Measurements from ENCODE around the gene UBE2H. TPM values are rescaled to one million over a fixed set of nuclear protein-coding genes. Genes with fewer than 3 reads are reported as not detected.
A peak's percentile ranks its signal among the peaks of the same experiment; 100 is the strongest.
"Not testable (repeated sequence)": the region's sequence is repeated elsewhere in the genome, so short reads cannot be mapped to it uniquely, and the experiment has no call there.

UBE2H gene
- total RNA-seq, 4 donors from 2014 or later = 68.3 to 123 (median 91.4) TPM

DNA sequence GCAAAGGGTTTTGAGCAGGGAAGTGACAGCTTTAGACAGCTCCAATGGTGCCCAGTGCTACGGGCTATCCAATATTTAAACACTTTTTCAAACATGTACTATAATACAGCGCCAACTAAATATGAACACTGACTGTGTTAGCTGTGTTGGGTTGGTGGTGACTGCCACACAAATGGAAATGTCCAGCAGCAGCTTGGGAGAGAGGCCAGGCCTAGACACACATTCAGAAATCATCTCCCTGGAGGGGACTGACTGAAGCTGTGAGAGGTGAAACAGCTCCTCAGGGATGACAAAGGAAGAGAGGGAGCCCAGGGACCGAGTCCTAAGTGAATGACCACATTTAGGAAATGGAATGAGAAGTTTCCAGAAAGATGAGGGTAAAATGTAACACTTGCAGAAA is 115.8 kb downstream of the UBE2H start:
- TF ChIP-seq, protein P1, sequence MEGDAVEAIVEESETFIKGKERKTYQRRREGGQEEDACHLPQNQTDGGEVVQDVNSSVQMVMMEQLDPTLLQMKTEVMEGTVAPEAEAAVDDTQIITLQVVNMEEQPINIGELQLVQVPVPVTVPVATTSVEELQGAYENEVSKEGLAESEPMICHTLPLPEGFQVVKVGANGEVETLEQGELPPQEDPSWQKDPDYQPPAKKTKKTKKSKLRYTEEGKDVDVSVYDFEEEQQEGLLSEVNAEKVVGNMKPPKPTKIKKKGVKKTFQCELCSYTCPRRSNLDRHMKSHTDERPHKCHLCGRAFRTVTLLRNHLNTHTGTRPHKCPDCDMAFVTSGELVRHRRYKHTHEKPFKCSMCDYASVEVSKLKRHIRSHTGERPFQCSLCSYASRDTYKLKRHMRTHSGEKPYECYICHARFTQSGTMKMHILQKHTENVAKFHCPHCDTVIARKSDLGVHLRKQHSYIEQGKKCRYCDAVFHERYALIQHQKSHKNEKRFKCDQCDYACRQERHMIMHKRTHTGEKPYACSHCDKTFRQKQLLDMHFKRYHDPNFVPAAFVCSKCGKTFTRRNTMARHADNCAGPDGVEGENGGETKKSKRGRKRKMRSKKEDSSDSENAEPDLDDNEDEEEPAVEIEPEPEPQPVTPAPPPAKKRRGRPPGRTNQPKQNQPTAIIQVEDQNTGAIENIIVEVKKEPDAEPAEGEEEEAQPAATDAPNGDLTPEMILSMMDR (IDR thresholded peaks at IDR 0.05) = no peak
- no peak for TF ChIP-seq POLR2A (IDR thresholded peaks at IDR 0.05; ENCODE audit: low read depth)
- no peak for TF ChIP-seq POLR2AphosphoS5 (IDR thresholded peaks at IDR 0.05)
- no peak for TF ChIP-seq EP300 (IDR thresholded peaks at IDR 0.05)
- H3K36me3 ChIP-seq = peaks cover 4 to 53% (median 40%) of the 10 kb centered on the region in 4 donors
- 83% methylated on average over 3 of the region's 3 CpGs for WGBS
- intact Hi-C loops (cut with DNase I) = no loop called here
- no peaks in the 10 kb centered on the region for H3K9me3 ChIP-seq
- H3K27me3 ChIP-seq = no peaks in the 10 kb centered on the region
- no peak overlapping the region for H3K27ac ChIP-seq (replicated peaks in 1 of 4)
- H3K4me1 ChIP-seq = peaks cover 21 to 25% (median 22%) of the 10 kb centered on the region in 4 donors
- peak; percentile 88 for DNase-seq (ENCODE audit: extremely low spot score)
- H3K4me3 ChIP-seq = no peak overlapping the region

DNA sequence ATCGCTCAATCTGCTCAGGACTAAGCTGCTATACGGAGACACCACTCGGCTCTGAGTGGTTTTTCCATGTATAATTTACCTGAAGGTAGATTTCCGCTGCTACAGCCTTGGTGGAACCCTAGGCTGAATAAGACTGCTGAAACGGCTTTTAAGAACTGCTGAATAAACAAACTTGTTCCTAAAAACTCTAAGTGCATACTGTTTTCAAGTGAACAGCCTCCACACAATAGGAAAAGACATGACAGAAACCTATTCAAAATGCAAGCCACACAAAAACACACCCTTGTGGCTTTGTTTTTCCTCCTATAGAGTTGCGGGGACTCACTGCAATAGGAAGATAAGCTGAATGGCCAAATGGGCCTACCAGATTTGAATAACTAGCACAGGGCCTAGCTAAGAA is 117.2 kb downstream of the UBE2H start:
- DNase-seq (ENCODE audit: extremely low spot score) = peak; percentile 10
- Histone ChIP-seq H3K4me1 (peaks cover 19 to 29% (median 25%) of the 10 kb centered on the region in 4 donors), H3K27me3 (no peaks in the 10 kb centered on the region), H3K27ac (replicated peaks in 1 of 4) (no peak overlapping the region), H3K36me3 (peaks cover 4 to 57% (median 42%) of the 10 kb centered on the region in 4 donors), H3K9me3 (no peaks in the 10 kb centered on the region), H3K4me3 (no peak overlapping the region)
- WGBS = 76% methylated on average over 6 of the region's 6 CpGs
- TF ChIP-seq POLR2AphosphoS5 (IDR thresholded peaks at IDR 0.05) = no peak
- TF ChIP-seq EP300 (IDR thresholded peaks at IDR 0.05) = no peak
- TF ChIP-seq POLR2A (IDR thresholded peaks at IDR 0.05; ENCODE audit: low read depth) = no peak
- TF ChIP-seq, protein P1 (IDR thresholded peaks at IDR 0.05) = no peak
- intact Hi-C loops (cut with DNase I) = no loop called here

DNA sequence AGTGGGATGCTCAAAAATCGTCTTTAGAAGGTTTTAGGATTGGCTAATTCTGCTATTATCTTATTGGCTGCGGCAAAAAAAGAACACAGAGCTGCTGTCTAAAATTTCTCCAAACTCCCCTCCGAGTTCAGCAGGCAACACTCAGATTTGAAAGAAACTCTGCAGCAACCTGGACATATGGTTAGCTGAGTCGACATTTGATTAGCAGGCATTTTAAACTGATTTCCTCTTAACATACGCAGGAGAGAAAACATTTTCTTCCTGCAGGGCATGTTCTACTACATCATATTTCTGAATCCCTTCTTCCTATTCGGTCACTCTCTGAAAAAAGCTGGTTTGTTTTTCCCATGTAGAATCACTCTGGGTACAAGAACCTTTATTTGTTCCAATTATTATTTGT is 119.4 kb downstream of the UBE2H start:
- intact Hi-C loops (cut with DNase I); H3K27ac ChIP-seq (replicated peaks in 1 of 4); H3K4me3 ChIP-seq; H3K9me3 ChIP-seq; DNase-seq (ENCODE audit: extremely low spot score); H3K27me3 ChIP-seq: not testable (repeated sequence)
- H3K36me3 ChIP-seq = peaks cover 1 to 49% (median 35%) of the 10 kb centered on the region in 4 donors
- WGBS = 83% methylated on average over 6 of the region's 6 CpGs
- H3K4me1 ChIP-seq = peaks cover 21 to 34% (median 31%) of the 10 kb centered on the region in 4 donors

DNA sequence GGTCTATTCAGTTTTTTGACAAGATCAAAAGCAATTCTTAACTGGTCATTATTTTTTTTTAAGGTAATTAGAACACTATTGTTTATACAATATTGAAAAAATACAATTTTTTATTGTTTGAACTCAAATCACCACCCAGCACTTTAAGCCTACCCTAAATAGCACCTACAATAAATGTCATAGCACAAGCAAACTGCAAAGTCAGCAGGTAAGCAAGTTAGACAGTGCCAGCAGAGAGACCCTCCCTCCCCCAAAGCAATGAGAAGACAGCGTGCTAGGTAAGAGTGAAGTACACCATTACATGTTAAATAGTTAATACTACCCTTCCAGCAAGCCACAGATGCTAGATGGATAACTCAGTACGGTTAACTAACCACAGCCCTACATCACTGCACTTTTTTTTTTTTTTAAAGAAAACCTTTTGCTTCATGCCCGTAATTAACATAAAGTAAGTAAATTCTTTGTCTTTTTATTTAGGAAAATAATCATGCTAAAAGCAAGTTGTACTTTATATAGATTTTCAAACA is 120.0 kb downstream of the UBE2H start:
- DNase-seq (ENCODE audit: extremely low spot score) = no peak
- no peak overlapping the region for H3K27ac ChIP-seq (replicated peaks in 1 of 4)
- TF ChIP-seq EP300 (IDR thresholded peaks at IDR 0.05) = no peak
- TF ChIP-seq, protein P1 (IDR thresholded peaks at IDR 0.05) = no peak
- TF ChIP-seq POLR2A (IDR thresholded peaks at IDR 0.05; ENCODE audit: low read depth) = no peak
- no peak for TF ChIP-seq POLR2AphosphoS5 (IDR thresholded peaks at IDR 0.05)
- peaks cover 21 to 34% (median 31%) of the 10 kb centered on the region in 4 donors for H3K4me1 ChIP-seq
- H3K9me3 ChIP-seq = no peaks in the 10 kb centered on the region
- H3K36me3 ChIP-seq = peaks cover 0 to 43% (median 31%) of the 10 kb centered on the region in 4 donors
- H3K27me3 ChIP-seq = no peaks in the 10 kb centered on the region
- H3K4me3 ChIP-seq = no peak overlapping the region
- intact Hi-C loops (cut with DNase I) = no loop called here
- WGBS = 81% methylated on average over 3 of the region's 3 CpGs

DNA sequence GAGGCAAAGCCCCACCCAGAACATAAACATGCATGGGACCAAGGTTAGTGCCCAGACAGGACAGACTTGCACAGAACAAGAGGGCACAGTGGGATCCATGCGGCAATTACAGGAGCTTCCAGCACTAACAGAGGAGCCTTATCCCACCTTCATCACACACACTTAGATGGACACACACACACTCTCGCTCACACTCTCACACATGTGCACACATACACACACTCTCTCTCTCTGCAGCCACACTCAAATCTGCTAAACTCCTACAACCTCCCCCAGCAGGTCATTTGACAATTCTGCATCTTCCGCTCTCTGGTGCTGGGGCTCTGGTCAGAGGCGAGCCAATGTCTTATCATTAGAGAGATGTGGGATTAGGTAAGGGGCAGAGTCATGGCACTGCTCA is 120.5 kb downstream of the UBE2H start:
- no peak overlapping the region for H3K4me3 ChIP-seq
- peaks cover 21 to 34% (median 31%) of the 10 kb centered on the region in 4 donors for H3K4me1 ChIP-seq
- H3K9me3 ChIP-seq = no peaks in the 10 kb centered on the region

More for the DNA sequence above, 120.5 kb downstream of the UBE2H start:
- Histone ChIP-seq H3K27ac (replicated peaks in 1 of 4) (peak overlapping the region in 3 of 4 donors; percentile 68 to 73 (median 73)), H3K27me3 (no peaks in the 10 kb centered on the region), H3K36me3 (peaks cover 0 to 38% (median 27%) of the 10 kb centered on the region in 4 donors)
- intact Hi-C loops (cut with DNase I) = no loop called here
- 100% methylated on average over 3 of the region's 4 CpGs for WGBS
- TF ChIP-seq POLR2A (IDR thresholded peaks at IDR 0.05; ENCODE audit: low read depth) = no peak
- TF ChIP-seq POLR2AphosphoS5 (IDR thresholded peaks at IDR 0.05) = no peak
- TF ChIP-seq, protein P1 (IDR thresholded peaks at IDR 0.05) = no peak
- TF ChIP-seq EP300 (IDR thresholded peaks at IDR 0.05) = no peak
- DNase-seq (ENCODE audit: extremely low spot score) = no peak
